ENCODE data around the gene ARID1B. TPM values are rescaled to one million over a fixed set of nuclear protein-coding genes. Genes with fewer than 3 reads are reported as not detected.

Gene ARID1B
- total RNA-seq, 1 experiment from 2014 or later, result 58.8 TPM

- Histone ChIP-seq H3K27me3 (replicated peaks; ENCODE audit: control insufficient read depth, insufficient read depth, low read length) (no peaks in the 10 kb centered on the region), H3K4me1 (peaks cover 20% of the 10 kb centered on the region), H3K4me3 (ENCODE audit: low read depth, low read length) (no peak overlapping the region), H3K36me3 (ENCODE audit: control insufficient read depth, insufficient read depth, low read length) (no peaks in the 10 kb centered on the region), H3K9me3 (no peaks in the 10 kb centered on the region)
- Mint-ChIP-seq H3K4me1 (ENCODE audit: low read depth, unreplicated experiment) (peaks cover 36% of the 10 kb centered on the region), H3K36me3 (ENCODE audit: insufficient read depth, unreplicated experiment) (peaks cover 7% of the 10 kb centered on the region), H3K4me3 (ENCODE audit: unreplicated experiment) (no peak overlapping the region), H3K27ac (ENCODE audit: unreplicated experiment) (no peak overlapping the region), H3K9me3 (ENCODE audit: unreplicated experiment) (no peaks in the 10 kb centered on the region), H3K27me3 (ENCODE audit: insufficient read depth, unreplicated experiment) (no peaks in the 10 kb centered on the region)
- no peak for DNase-seq
- no peak for TF ChIP-seq CTCF (IDR thresholded peaks at IDR 0.05; ENCODE audit: insufficient read depth in 1 of 2, low read depth in 1 of 2, low read length in 1 of 2, severe bottlenecking in 1 of 2, unreplicated experiment in 1 of 2)
- CTCF ChIA-PET, result no interaction called here
- BruUV-seq (replicated peaks), result no TSS peak
- intact Hi-C loops (cut with micrococcal nuclease; ENCODE audit: unreplicated experiment), result no loop called here
- POLR2A ChIA-PET, result no interaction called here
Observed at GRCh38 chr6:157092736-157093135, 315.6 kb downstream of the ARID1B start.

- Histone ChIP-seq H3K36me3 (ENCODE audit: control insufficient read depth, insufficient read depth, low read length) (no peaks in the 10 kb centered on the region), H3K9me3 (no peaks in the 10 kb centered on the region), H3K27me3 (replicated peaks; ENCODE audit: control insufficient read depth, insufficient read depth, low read length) (no peaks in the 10 kb centered on the region), H3K4me1 (peaks cover 20% of the 10 kb centered on the region), H3K4me3 (ENCODE audit: low read depth, low read length) (no peak overlapping the region)
- CTCF ChIA-PET, result no interaction called here
- intact Hi-C loops (cut with micrococcal nuclease; ENCODE audit: unreplicated experiment), result no loop called here
- Mint-ChIP-seq H3K9me3 (ENCODE audit: unreplicated experiment) (no peaks in the 10 kb centered on the region), H3K4me3 (ENCODE audit: unreplicated experiment) (no peak overlapping the region), H3K36me3 (ENCODE audit: insufficient read depth, unreplicated experiment) (peaks cover 9% of the 10 kb centered on the region), H3K27me3 (ENCODE audit: insufficient read depth, unreplicated experiment) (no peaks in the 10 kb centered on the region), H3K4me1 (ENCODE audit: low read depth, unreplicated experiment) (peaks cover 35% of the 10 kb centered on the region), H3K27ac (ENCODE audit: unreplicated experiment) (no peak overlapping the region)
- BruUV-seq (replicated peaks), result no TSS peak
- POLR2A ChIA-PET, result no interaction called here
- no peak for TF ChIP-seq CTCF (IDR thresholded peaks at IDR 0.05; ENCODE audit: insufficient read depth in 1 of 2, low read depth in 1 of 2, low read length in 1 of 2, severe bottlenecking in 1 of 2, unreplicated experiment in 1 of 2)
- DNase-seq, result no peak
Observed at GRCh38 chr6:157093536-157093935, 316.4 kb downstream of the ARID1B start.

- H3K27me3 ChIP-seq (replicated peaks; ENCODE audit: control insufficient read depth, insufficient read depth, low read length), result no peaks in the 10 kb centered on the region
- Mint-ChIP-seq H3K27ac (ENCODE audit: unreplicated experiment) (no peak overlapping the region), H3K27me3 (ENCODE audit: insufficient read depth, unreplicated experiment) (no peaks in the 10 kb centered on the region), H3K4me3 (ENCODE audit: unreplicated experiment) (no peak overlapping the region), H3K4me1 (ENCODE audit: low read depth, unreplicated experiment) (peaks cover 30% of the 10 kb centered on the region), H3K9me3 (ENCODE audit: unreplicated experiment) (no peaks in the 10 kb centered on the region), H3K36me3 (ENCODE audit: insufficient read depth, unreplicated experiment) (peaks cover 13% of the 10 kb centered on the region)
- no peaks in the 10 kb centered on the region for H3K9me3 ChIP-seq
- no peak overlapping the region for H3K4me3 ChIP-seq (ENCODE audit: low read depth, low read length)
- BruUV-seq (replicated peaks), result no TSS peak
- TF ChIP-seq CTCF (IDR thresholded peaks at IDR 0.05; ENCODE audit: insufficient read depth in 1 of 2, low read depth in 1 of 2, low read length in 1 of 2, severe bottlenecking in 1 of 2, unreplicated experiment in 1 of 2), result no peak
- intact Hi-C loops (cut with micrococcal nuclease; ENCODE audit: unreplicated experiment), result no loop called here
- POLR2A ChIA-PET, result no interaction called here
- peaks cover 20% of the 10 kb centered on the region for H3K4me1 ChIP-seq
- no peaks in the 10 kb centered on the region for H3K36me3 ChIP-seq (ENCODE audit: control insufficient read depth, insufficient read depth, low read length)
- no peak for DNase-seq
- CTCF ChIA-PET, result no interaction called here
Observed at GRCh38 chr6:157094038-157094437, 316.9 kb downstream of the ARID1B start.

All from Caco-2 (cell line).